ENCODE data around the gene DAPK2.

DAPK2 gene

DNA sequence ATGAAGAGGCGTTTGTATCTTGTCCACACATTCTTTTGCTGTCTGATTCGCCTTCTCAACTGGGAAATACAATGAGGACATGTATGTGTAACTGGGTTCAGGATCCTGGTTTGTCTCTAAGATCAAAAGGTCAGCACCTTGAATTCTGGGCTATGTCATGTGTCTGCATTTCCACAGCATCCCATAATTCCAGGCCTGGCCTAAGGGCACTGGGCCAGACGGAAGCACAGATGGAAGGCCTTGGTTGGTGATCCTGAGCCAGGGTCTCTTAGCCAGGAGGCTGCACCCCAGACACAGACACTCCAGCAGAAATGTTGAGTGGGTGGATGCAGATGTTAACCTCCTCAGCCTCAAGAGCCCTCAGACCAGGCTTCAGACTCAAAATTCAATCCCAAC, 188.8 kb downstream of the DAPK2 start:
- DNase-seq, result no peak
